C1 segment of cervical spinal cord (tissue), 14 donors: Measurements from ENCODE around the gene HOPX.
A peak's percentile ranks its signal among the peaks of the same experiment; 100 is the strongest.
"Not testable (repeated sequence)": the region's sequence is repeated elsewhere in the genome, so short reads cannot be mapped to it uniquely, and the experiment has no call there.

ENCODE experiments used
- DNase-seq, 14 donors: peaks; one replicate each; lab custom pipeline; 2025; lab: John Stamatoyannopoulos, UW

The HOPX gene

GRCh38 chr4:56688094-56688647 is 7.1 kb upstream of the HOPX start:
- no peak for DNase-seq

GRCh38 chr4:56686537-56687231 is 5.6 kb upstream of the HOPX start:
- DNase-seq, result no peak

GRCh38 chr4:56684320-56685050 is 3.4 kb upstream of the HOPX start:
- no peak for DNase-seq

- DNase-seq, result no peak
Observed at GRCh38 chr4:56683455-56683854, 2.4 kb upstream of the HOPX start.

GRCh38 chr4:56681853-56682525 is 893 bp upstream of the HOPX start:
- DNase-seq, result no peak

GRCh38 chr4:56680266-56680665 is 830 bp downstream of the HOPX start:
- no peak for DNase-seq

- DNase-seq, result peak in 1 of 14 donors; percentile 36
Observed at GRCh38 chr4:56677711-56678110, 3.4 kb downstream of the HOPX start.

- DNase-seq, result peak in 1 of 14 donors; percentile 8
Observed at GRCh38 chr4:56674984-56675383, 6.1 kb downstream of the HOPX start.

- no peak for DNase-seq
Observed at GRCh38 chr4:56671860-56672259, 9.2 kb downstream of the HOPX start.

- no peak for DNase-seq
Observed at GRCh38 chr4:56671373-56671772, 9.7 kb downstream of the HOPX start.

GRCh38 chr4:56668267-56668666 is 12.8 kb downstream of the HOPX start:
- DNase-seq, result no peak

GRCh38 chr4:56667396-56667795 is 13.7 kb downstream of the HOPX start:
- DNase-seq, result not testable (repeated sequence)

- DNase-seq, result no peak
Observed at GRCh38 chr4:56666279-56666678, 14.8 kb downstream of the HOPX start.

GRCh38 chr4:56665781-56666180 is 15.3 kb downstream of the HOPX start:
- no peak for DNase-seq

- DNase-seq, result no peak
Observed at GRCh38 chr4:56662782-56663468, 18.2 kb downstream of the HOPX start.

- no peak for DNase-seq
Observed at GRCh38 chr4:56659946-56660345, 21.1 kb downstream of the HOPX start.

- DNase-seq, result no peak
Observed at GRCh38 chr4:56658528-56658927, 22.6 kb downstream of the HOPX start.

GRCh38 chr4:56657818-56658217 is 23.3 kb downstream of the HOPX start:
- no peak for DNase-seq

GRCh38 chr4:56657128-56657527 is 24.0 kb downstream of the HOPX start:
- DNase-seq, result no peak

- DNase-seq, result peak in 1 of 14 donors; percentile 36
Observed at GRCh38 chr4:56656346-56656643, 24.8 kb downstream of the HOPX start.

GRCh38 chr4:56655627-56656345 is 25.3 kb downstream of the HOPX start:
- DNase-seq, result peak in 1 of 14 donors; percentile 46
